HTR-8/SVneo (cell line): ENCODE data around the gene CFAP53.
A peak's percentile ranks its signal among the peaks of the same experiment; 100 is the strongest.
"Not testable (repeated sequence)": the region's sequence is repeated elsewhere in the genome, so short reads cannot be mapped to it uniquely, and the experiment has no call there.

Source experiments
- DNase-seq: peaks from one replicate; pipeline ENCODE4 v3.0.0; 2011; ENCODE audit warnings: low spot score, mixed read lengths; ENCODE audit not compliant: insufficient read length
- FAIRE-seq: peaks from 2 replicates; lab custom pipeline; 2011; peaks lifted over from hg19 to GRCh38; lab: Jason Lieb, UNC

Gene CFAP53

GRCh38 chr18:50266248-50266704 lies at the start of gene CFAP53:
Gene CFAP53, minus strand, starts transcription at chr18:50266495. Its CDS starts 91 bp downstream, at chr18:50266404.
- FAIRE-seq (peak; percentile 38), DNase-seq (peak; percentile 82)

GRCh38 chr18:50315100-50315871 lies 49.0 kb upstream of the CFAP53 start:
- FAIRE-seq, result no peak

GRCh38 chr18:50313873-50314460 lies 47.7 kb upstream of the CFAP53 start:
- DNase-seq, result no peak
- FAIRE-seq, result no peak

More at GRCh38 chr18:50315100-50315871, 49.0 kb upstream of the CFAP53 start:
- DNase-seq, result no peak

- no peak for FAIRE-seq
- DNase-seq, result no peak
Measured at GRCh38 chr18:50313031-50313607, 46.8 kb upstream of the CFAP53 start.

- DNase-seq (no peak), FAIRE-seq (no peak)
Measured at GRCh38 chr18:50312296-50313030, 46.2 kb upstream of the CFAP53 start.

GRCh38 chr18:50311650-50312049 lies 45.4 kb upstream of the CFAP53 start:
- DNase-seq, result no peak
- FAIRE-seq, result no peak

GRCh38 chr18:50310080-50310479 lies 43.8 kb upstream of the CFAP53 start:
- FAIRE-seq (no peak), DNase-seq (no peak)

- not testable (repeated sequence) for DNase-seq, FAIRE-seq
Measured at GRCh38 chr18:50308851-50309250, 42.6 kb upstream of the CFAP53 start.

GRCh38 chr18:50307738-50308470 lies 41.6 kb upstream of the CFAP53 start:
- DNase-seq (peak; percentile 68), FAIRE-seq (no peak)

- FAIRE-seq (no peak), DNase-seq (no peak)
Measured at GRCh38 chr18:50307400-50307737, 41.1 kb upstream of the CFAP53 start.

GRCh38 chr18:50306944-50307343 lies 40.6 kb upstream of the CFAP53 start:
- DNase-seq (no peak), FAIRE-seq (no peak)

GRCh38 chr18:50301074-50301473 lies 34.8 kb upstream of the CFAP53 start:
- FAIRE-seq (no peak), DNase-seq (no peak)

GRCh38 chr18:50299626-50300388 lies 33.5 kb upstream of the CFAP53 start:
- no peak for DNase-seq
- no peak for FAIRE-seq

- no peak for FAIRE-seq
- DNase-seq, result no peak
Measured at GRCh38 chr18:50298443-50299284, 32.4 kb upstream of the CFAP53 start.

- FAIRE-seq (no peak), DNase-seq (peak; percentile 20)
Measured at GRCh38 chr18:50297621-50298442, 31.5 kb upstream of the CFAP53 start.

- FAIRE-seq, result no peak
- no peak for DNase-seq
Measured at GRCh38 chr18:50293039-50293438, 26.7 kb upstream of the CFAP53 start.

GRCh38 chr18:50289108-50289443 lies 22.8 kb upstream of the CFAP53 start:
- no peak for DNase-seq
- no peak for FAIRE-seq
